Tibial artery (tissue), 4 donors: ENCODE measurements around the gene RALGDS.

Experiments
- DNase-seq, 2 donors: peaks; one replicate each; pipeline ENCODE4 v3.0.0-alpha.2; 2019
- H3K27ac ChIP-seq, 2 donors: fragments of 200-600 bp; sonication (generic) in 1 of 2; 1 replicate in 1 of 2; 2 replicates in 1 of 2; pipeline ENCODE4 v1.5.1; 2018 to 2019; ENCODE audit warnings: mild to moderate bottlenecking in 1 of 2
- H3K27me3 ChIP-seq, 2 donors: fragments of 200-600 bp; sonication (generic) in 1 of 2; one replicate each; pipeline versions ENCODE4 v1.5.1 to v1.6.0; 2016 to 2019
- H3K36me3 ChIP-seq, 3 donors: fragments of 200-600 bp; sonication (generic) in 2 of 3; one replicate each; pipeline ENCODE4 v1.5.1; 2016 to 2019; ENCODE audit warnings: mild to moderate bottlenecking in 2 of 3
- H3K4me1 ChIP-seq, 4 donors: fragments of 200-600 bp; sonication (generic) in 2 of 4; 1 replicate in 3 of 4; 2 replicates in 1 of 4; pipeline ENCODE4 v1.5.1; 2016 to 2019
- H3K4me3 ChIP-seq, 2 donors: fragments of 200-600 bp; sonication (generic) in 1 of 2; 1 replicate in 1 of 2; 2 replicates in 1 of 2; pipeline ENCODE4 v1.5.1; 2018 to 2019; ENCODE audit warnings: mild to moderate bottlenecking in 2 of 2
- H3K9me3 ChIP-seq, 3 donors: fragments of 200-600 bp; sonication (generic) in 1 of 3; one replicate each; pipeline ENCODE4 v1.5.1; 2016 to 2019
- intact Hi-C: fragments of 100-400 bp; cut with DNase I; formaldehyde crosslinking; loops from one replicate; pipeline ENCODE4 v1.15.0; 2023; ENCODE audit warnings: low total_unique reads
- TF ChIP-seq, protein P1 (sequence below), 2 experiments: fragments of 200-600 bp in 1 of 2; fragments of 450-650 bp in 1 of 2; IDR thresholded peaks; one replicate each; pipeline ENCODE4 v1.5.1; 2017 to 2019; ENCODE audit warnings: antibody characterized with exemption in 2 of 2, mild to moderate bottlenecking in 1 of 2, moderate library complexity in 1 of 2

Gene RALGDS

GRCh38 chr9:133144904-133145851 lies 24.1 kb upstream of the RALGDS start:
- peaks cover 3 to 50% (median 30%) of the 10 kb centered on the region in 4 donors for H3K4me1 ChIP-seq
- intact Hi-C loops: loop anchor here (2.0 to 5.0 kb wide), 2 partner anchors 42 to 118 kb away; no protein-coding TSS in a partner anchor
- no peaks in the 10 kb centered on the region for H3K27me3 ChIP-seq
- no peak overlapping the region for H3K27ac ChIP-seq
- TF ChIP-seq, protein P1, sequence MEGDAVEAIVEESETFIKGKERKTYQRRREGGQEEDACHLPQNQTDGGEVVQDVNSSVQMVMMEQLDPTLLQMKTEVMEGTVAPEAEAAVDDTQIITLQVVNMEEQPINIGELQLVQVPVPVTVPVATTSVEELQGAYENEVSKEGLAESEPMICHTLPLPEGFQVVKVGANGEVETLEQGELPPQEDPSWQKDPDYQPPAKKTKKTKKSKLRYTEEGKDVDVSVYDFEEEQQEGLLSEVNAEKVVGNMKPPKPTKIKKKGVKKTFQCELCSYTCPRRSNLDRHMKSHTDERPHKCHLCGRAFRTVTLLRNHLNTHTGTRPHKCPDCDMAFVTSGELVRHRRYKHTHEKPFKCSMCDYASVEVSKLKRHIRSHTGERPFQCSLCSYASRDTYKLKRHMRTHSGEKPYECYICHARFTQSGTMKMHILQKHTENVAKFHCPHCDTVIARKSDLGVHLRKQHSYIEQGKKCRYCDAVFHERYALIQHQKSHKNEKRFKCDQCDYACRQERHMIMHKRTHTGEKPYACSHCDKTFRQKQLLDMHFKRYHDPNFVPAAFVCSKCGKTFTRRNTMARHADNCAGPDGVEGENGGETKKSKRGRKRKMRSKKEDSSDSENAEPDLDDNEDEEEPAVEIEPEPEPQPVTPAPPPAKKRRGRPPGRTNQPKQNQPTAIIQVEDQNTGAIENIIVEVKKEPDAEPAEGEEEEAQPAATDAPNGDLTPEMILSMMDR (IDR thresholded peaks at IDR 0.05): no peak
- H3K9me3 ChIP-seq: no peaks in the 10 kb centered on the region
- DNase-seq: no peak
- no peaks in the 10 kb centered on the region for H3K36me3 ChIP-seq
- no peak overlapping the region for H3K4me3 ChIP-seq

- Histone ChIP-seq H3K9me3 (no peaks in the 10 kb centered on the region), H3K4me1 (peaks cover 3 to 48% (median 27%) of the 10 kb centered on the region in 4 donors), H3K4me3 (peak overlapping the region; percentile 34 to 41), H3K27ac (no peak overlapping the region), H3K36me3 (no peaks in the 10 kb centered on the region), H3K27me3 (no peaks in the 10 kb centered on the region)
- TF ChIP-seq, protein P1 (IDR thresholded peaks at IDR 0.05): peak; percentile 96 to 98
- DNase-seq: peak; percentile 73 to 79
- intact Hi-C loops: loop anchor here (2.0 kb wide), 1 partner anchor 42 kb away; no protein-coding TSS in a partner anchor
Measured at GRCh38 chr9:133144142-133144903, 23.3 kb upstream of the RALGDS start.

GRCh38 chr9:133143639-133144141 lies 22.6 kb upstream of the RALGDS start:
- H3K4me3 ChIP-seq: peak overlapping the region; percentile 34 to 41
- H3K27me3 ChIP-seq: no peaks in the 10 kb centered on the region
- no peak for DNase-seq
- peaks cover 3 to 53% (median 27%) of the 10 kb centered on the region in 4 donors for H3K4me1 ChIP-seq
- no peak overlapping the region for H3K27ac ChIP-seq
- TF ChIP-seq, protein P1 (IDR thresholded peaks at IDR 0.05): no peak
- no peaks in the 10 kb centered on the region for H3K9me3 ChIP-seq
- H3K36me3 ChIP-seq: no peaks in the 10 kb centered on the region
- intact Hi-C loops: loop anchor here (2.0 kb wide), 1 partner anchor 41 kb away; no protein-coding TSS in a partner anchor

GRCh38 chr9:133142684-133143622 lies 21.9 kb upstream of the RALGDS start:
- intact Hi-C loops: no loop called here
- H3K36me3 ChIP-seq: no peaks in the 10 kb centered on the region
- H3K27me3 ChIP-seq: no peaks in the 10 kb centered on the region
- H3K27ac ChIP-seq: no peak overlapping the region
- TF ChIP-seq, protein P1 (IDR thresholded peaks at IDR 0.05): no peak
- no peak overlapping the region for H3K4me3 ChIP-seq
- DNase-seq: no peak
- no peaks in the 10 kb centered on the region for H3K9me3 ChIP-seq
- peaks cover 3 to 52% (median 19%) of the 10 kb centered on the region in 4 donors for H3K4me1 ChIP-seq
